VCaP (cell line): ENCODE measurements around the gene CDC42SE2.
"Not testable (repeated sequence)": the region's sequence is repeated elsewhere in the genome, so short reads cannot be mapped to it uniquely, and the experiment has no call there.

Experiments used
- H3K27ac ChIP-seq: fragments of 450-650 bp; 2 replicates; pipeline ENCODE4 v1.5.1; 2017
- CTCF ChIP-seq: fragments of 450-650 bp; conservative IDR thresholded peaks from 2 replicates; pipeline ENCODE4 v1.5.1; 2017; ENCODE audit warnings: mild to moderate bottlenecking, moderate library complexity

CDC42SE2 gene

GRCh38 chr5:131389096-131389868 is 125.4 kb downstream of the CDC42SE2 start:
- H3K27ac ChIP-seq, result no peak overlapping the region; the same call in 1 of the 2 replicates
- no peak for TF ChIP-seq CTCF

- H3K27ac ChIP-seq, result no peak overlapping the region; the same call in 1 of the 2 replicates
- no peak for TF ChIP-seq CTCF
These were observed 126.0 kb downstream of the CDC42SE2 start for GRCh38 chr5:131389869-131390265.

- H3K27ac ChIP-seq, result no peak overlapping the region
- no peak for TF ChIP-seq CTCF
These were observed 128.7 kb downstream of the CDC42SE2 start for GRCh38 chr5:131392466-131393095.

- no peak for TF ChIP-seq CTCF
- no peak overlapping the region for H3K27ac ChIP-seq
These were observed 129.7 kb downstream of the CDC42SE2 start for GRCh38 chr5:131393498-131393968.

- TF ChIP-seq CTCF, result no peak
- no peak overlapping the region for H3K27ac ChIP-seq
These were observed 130.3 kb downstream of the CDC42SE2 start for GRCh38 chr5:131394128-131394527.

GRCh38 chr5:131396015-131396414 is 132.2 kb downstream of the CDC42SE2 start:
- no peak overlapping the region for H3K27ac ChIP-seq
- TF ChIP-seq CTCF, result no peak

GRCh38 chr5:131396630-131397273 is 132.9 kb downstream of the CDC42SE2 start:
- TF ChIP-seq CTCF, result no peak
- H3K27ac ChIP-seq, result no peak overlapping the region

GRCh38 chr5:131399007-131399406 is 135.2 kb downstream of the CDC42SE2 start:
- H3K27ac ChIP-seq, result not testable (repeated sequence)
